Measurements from ENCODE around the gene TIGD1.

TIGD1 gene

GRCh38 chr2:232501794-232502390, 48.5 kb downstream of the TIGD1 start:
- DNase-seq (ENCODE audit: insufficient read length, low spot score) (no peak), FAIRE-seq (no peak)
- TF ChIP-seq POLR2A (IDR thresholded peaks at IDR 0.05; ENCODE audit: low read depth, low read length) = no peak

GRCh38 chr2:232501331-232501771, 49.0 kb downstream of the TIGD1 start:
- DNase-seq (ENCODE audit: insufficient read length, low spot score) = no peak
- FAIRE-seq = no peak
- no peak for TF ChIP-seq POLR2A (IDR thresholded peaks at IDR 0.05; ENCODE audit: low read depth, low read length)

GRCh38 chr2:232498452-232498851, 51.9 kb downstream of the TIGD1 start:
- FAIRE-seq (no peak), DNase-seq (ENCODE audit: insufficient read length, low spot score) (no peak)
- TF ChIP-seq POLR2A (IDR thresholded peaks at IDR 0.05; ENCODE audit: low read depth, low read length) = no peak
